NCI-H446 (cell line): ENCODE results near the gene LEPR.

Experiments used
- DNase-seq, 2 experiments: peaks; one replicate each; lab custom pipeline; 2025; lab: John Stamatoyannopoulos, UW

LEPR gene

DNA sequence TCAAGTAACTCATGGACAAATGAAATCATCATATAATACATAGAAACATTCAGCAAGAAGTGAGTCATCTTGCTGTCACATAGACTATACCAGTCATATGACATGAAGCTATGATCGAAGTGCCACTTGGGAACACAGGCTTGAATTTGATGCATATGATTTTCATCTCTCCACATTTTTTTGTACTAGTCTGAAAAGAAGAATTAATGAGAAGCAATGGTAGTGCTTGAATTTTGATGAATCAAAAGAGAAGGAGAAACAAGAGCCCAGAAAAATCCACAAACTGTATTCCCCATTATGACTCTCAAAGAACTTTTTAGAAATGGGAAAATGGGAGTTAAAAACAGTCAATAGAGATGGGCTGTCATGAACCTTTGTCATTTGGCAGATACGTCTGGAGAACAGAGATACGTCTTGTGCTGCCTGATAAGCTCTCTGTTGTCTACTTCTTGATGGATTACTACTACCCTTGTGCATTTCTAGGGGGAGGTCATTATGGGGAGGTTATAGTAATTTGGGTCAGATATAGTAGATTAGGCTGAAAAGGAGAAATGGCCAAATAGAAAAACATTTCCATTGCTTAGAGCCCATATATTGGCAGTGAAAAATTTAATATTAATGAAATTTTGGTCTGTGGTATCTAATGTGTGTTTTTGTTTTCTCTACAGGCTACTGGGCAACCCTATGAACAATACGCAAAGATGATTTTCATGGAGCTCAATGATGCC, 8.0 kb upstream of the LEPR start:
- no peak for DNase-seq

DNA sequence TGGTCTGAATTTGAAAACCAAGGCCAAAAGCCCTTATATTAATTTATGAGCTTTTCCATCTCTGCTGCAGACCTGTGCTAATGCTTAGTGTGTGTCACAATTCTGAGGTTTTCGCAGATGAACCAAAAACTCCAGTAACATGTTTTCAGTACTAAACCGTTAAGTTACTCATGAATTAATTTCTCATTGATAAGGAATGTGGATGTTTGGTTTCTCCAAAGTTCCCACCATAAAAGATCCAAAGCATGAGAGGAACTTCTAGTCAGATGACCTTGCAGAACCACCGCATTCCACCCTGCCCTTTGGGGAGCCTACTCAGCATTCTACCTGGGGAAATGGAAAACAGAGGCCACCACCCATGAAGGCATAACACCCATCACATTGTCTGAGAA, 7.5 kb upstream of the LEPR start:
- DNase-seq, result no peak

DNA sequence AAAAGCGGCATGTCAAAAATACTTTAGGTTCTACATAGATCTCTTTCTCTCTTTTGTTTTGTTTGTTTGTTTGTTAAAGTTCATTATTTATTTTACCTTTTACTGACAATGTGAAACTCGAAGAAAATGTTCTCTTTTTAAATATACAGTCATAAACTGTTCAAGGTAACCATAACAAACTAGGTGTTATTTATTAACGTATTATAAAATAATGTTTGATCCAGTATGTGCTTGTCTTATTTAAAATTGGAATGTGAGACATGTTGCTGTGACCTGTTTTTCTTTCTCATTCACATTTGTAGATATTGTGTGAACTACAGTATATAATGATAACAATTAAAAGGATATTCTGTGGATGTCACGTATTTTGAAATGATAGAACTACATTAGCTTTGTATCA, 5.9 kb upstream of the LEPR start:
- DNase-seq, result no peak

DNA sequence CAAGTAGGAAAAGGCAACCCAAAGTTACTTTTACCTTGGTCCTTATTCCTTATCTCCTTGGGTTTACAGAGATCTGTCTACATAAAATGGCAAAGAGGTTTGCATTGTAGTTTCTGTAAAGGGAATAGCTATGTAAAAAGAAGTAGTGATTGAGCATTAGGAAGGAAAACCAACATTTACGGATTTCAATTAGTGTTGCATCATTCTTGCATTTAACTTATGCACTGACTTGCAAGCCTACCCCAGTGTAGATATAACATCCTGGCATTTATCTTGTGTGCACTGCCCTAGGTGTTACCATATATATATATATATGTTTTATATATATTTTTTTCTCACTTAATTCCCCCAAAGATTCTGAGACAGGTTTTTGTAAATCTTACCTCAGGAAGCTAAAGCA, 3.7 kb upstream of the LEPR start:
- DNase-seq, result no peak

DNA sequence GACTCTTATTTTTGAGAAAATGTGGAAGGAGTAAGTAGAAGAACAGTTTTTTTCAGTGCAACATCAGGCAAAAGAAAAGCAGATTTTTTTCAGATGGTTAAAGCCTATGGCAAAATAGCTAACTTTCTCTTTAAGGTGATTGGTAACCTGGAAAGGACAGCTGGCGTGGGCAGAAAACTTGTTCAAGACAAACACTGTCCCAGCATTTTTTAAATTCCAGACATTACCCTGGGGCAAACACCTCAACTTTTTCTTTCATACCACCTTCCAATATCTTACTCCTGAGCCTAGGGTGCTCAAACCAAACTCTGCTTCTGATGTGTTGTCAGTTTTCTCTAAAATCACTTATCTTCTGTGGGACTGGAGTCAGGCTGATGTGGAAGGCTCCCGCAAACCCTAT, 2.7 kb upstream of the LEPR start:
- DNase-seq, result no peak

DNA sequence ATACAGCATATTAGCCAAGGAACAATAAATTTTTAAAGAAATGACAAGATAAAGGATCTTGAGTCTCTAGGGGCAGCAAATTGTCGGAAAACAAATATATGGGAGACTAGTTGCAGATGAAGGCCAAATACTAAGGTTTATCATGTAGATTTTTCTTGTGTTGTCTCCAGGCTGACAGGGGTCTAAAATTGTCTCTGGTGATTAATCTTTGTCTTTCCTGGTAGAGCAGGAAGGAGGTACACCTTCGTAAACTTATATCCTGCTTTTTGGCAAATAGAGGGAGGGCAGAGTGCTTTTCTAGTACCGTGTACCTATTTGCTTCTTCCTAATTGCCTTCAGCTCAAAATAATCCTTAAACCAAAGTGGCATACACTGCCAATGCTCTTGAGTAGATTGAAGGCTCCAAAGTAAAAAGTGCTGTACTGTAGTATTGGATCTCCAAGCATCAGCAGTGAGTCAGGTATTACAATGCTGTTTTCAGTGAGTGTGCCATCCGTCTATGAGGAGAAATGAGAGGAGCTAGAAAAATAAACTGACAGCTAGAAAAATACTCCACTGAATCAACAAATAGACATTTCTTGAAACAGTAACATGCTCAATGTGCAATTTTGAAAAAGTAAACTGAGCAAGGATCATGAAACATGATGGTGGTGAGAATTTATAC, 1.8 kb upstream of the LEPR start:
- DNase-seq, result no peak

DNA sequence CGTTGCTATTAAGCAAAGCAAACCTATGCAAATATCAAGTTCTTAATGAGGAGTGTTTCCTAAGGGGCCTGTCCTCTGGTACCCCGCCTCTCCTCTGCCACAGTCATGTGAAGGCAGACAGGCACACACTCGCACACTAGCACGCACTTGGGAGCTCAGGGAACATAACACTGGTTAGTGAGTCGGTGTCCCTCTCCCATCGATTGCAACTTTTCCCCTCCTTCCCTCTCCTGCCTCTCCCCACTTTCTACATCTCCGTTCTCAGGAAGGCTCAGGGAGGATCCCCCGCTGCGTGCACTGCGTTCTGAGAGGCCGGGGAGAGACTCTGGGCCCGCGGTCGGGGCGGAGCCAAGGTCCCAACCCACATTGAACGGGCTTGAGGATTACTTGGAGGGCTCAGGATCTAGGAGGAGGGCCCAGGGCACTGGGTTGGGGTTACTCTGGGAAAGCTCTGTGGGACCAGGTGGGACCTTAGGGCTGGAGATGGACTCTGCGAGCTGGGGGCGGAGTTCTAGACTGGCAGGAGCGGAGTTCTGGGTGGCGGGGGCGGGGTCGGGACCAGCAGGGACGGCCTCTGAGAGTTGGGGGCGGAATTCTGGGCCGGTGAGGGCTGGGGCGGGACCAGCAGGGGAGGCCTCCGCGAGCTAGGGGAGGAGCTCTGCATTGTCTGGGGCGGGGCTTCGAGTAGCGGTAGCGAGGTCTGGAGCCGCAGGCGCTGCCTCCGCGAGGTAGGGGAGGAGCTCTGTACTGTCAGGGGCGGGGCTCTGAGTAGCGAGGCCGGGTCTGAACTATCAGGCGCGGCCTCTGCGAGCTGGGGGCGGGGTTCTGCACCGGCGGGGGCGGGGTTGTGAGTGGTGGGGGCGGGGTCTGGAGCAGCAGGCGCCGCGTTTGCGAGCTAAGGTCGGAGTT, 533 bp upstream of the LEPR start:
- peak; percentile 96 to 100 for DNase-seq

DNA sequence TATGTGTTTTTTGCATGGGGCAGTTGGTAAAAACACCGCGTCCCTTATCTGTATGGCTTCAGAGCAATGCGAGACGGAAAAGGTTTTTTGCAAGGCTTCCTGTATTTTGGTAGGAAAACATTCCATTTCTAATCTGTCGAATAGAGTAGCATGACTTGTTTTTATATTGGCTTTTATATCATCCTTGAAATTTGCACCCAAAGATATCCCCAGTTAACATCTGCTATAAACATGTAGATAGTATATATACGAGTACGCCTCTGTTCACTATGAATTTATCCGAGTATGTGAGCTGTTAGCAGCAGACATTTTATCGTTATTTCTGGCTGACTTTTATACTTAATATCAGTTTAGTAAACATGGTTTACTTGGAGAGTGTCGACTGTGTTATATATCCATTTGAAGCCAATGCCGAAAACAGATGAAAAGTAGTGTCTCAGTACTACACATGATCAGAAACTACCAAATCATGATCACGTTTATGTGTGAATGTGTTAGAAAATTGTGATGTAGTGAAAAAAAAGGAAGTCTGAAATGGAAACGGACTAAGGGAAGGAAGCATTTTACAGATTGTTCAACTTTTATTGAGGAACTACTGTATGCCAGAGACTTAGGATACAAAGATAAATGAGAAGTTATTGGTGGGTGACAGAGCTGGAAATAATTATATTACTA, 1.0 kb downstream of the LEPR start:
- DNase-seq, result no peak

DNA sequence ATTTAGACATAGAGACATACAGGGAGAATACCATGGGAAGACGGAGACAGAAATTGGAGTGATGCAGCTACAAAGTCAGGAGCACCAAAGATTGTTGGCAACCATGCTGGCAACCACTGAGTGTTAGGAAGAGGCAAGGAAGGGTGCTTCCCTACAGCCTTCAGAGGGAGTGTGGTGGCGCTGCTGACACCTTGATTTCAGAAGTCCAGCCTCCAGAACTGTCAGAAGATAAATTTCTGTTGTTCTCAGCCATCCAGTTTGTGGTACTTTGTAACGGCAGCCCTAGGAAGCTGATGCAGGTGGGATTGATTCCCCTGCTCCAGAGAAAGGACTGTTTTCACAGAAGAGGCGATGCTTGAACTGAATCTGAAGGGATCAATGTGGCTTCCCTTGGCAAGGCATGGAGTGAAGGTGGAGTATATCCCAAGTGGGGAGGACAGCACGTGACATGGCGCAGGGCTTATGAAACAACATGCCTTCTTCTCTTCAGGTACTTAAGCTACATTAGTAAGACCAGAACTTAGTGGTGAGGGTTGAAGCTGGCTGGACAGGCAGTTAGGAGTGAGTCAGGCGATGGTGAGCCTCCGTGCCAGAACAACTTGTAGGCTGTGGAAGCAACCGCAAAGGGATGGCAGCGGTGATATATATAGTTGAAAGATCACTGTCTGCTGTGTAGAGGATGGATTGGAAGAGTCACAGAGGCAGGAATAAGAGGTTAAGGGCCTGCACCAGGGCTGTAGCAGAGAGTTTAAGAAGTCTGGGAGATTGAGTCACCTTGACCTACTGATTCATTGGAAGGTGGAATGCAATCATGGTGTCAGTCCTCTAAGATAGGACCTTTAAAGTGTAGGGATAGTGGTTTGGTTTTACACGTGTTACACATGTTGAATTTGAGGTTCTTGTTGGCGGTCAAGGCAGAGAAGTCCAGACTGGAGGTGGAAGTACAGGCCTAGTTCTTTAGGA, 2.1 kb downstream of the LEPR start:
- DNase-seq, result no peak

DNA sequence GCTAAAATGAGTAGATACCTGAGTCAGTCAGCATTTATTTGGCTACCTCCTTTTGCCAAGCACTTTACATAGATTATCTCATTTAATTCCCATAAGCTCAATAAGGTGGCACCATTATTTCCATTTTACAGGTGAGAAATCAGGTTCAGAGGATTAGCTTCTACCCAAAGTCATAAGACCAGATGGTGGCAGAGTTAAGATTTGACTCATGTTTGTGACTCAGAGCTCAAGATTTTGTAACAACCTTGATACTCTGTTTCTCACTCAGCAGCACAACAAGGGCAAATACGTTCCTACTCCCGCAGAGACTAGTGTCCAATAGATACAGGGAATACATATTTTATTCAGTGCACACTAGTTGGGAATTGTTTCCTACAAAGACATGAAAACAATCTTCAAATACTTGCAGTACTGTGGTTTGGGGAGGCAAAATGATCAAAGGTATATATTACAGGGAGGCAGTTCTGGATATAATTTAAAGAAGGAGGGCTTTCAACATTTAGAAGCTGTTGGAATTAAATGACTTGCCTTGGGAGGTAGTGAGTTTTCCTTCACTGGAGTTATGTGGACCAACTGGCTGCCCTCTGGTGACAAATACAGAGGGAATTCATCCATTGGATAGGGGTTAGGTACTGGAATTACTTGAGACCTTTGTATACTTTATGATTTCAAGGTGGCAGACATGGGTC, 3.6 kb downstream of the LEPR start:
- DNase-seq, result peak in 1 of 2 experiments; percentile 16

DNA sequence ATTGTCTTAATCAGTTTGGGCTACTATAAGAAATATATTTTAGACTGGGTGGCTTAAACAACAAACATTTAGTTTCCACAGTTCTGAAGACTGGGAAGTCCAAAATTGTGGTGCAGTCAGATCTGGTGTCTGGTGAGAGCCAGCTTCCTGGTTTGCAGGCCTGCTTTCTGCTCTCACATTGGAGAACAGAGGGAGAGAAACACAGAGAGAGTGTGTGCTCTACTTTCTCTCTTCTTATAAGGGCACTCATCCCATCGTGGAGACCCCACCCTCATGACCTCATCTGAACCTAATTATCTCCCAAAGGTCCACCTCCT, 4.1 kb downstream of the LEPR start:
- no peak for DNase-seq

DNA sequence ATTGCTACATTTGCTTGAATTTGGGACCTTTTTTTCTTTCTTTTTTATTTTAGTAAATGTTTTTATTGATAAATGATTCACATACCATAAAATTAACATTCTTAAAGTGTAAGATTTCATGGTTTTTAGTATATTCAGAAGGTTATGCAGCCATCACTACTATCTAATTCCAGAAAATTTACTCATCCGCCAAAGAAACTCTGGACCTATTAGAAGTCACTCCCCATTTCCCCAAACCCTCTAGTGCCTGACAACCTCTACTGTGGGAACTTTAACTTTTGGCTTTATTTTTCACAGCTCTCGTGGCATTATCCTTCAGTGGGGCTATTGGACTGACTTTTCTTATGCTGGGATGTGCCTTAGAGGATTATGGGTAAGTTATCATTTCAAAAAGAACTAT, 4.5 kb downstream of the LEPR start:
- no peak for DNase-seq

DNA sequence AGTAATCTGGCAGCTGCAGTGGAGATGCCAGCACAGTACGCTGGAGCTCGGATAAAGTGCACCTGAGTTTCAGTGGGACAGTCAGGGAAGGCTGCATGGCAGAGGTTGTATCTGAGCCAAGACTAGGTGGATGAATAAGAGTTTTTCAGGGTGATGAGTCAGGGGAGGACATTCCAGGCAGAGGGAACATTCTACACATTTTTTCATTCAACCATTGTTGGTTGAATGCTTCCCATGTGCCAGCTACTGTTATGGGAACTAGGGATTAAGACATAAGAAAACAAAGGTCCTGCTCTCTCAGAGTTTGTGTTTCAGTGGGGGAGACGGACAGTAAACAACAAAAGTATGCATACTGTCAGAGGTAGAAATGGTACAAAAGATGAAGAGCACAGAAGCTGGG, 5.2 kb downstream of the LEPR start:
- DNase-seq, result no peak

DNA sequence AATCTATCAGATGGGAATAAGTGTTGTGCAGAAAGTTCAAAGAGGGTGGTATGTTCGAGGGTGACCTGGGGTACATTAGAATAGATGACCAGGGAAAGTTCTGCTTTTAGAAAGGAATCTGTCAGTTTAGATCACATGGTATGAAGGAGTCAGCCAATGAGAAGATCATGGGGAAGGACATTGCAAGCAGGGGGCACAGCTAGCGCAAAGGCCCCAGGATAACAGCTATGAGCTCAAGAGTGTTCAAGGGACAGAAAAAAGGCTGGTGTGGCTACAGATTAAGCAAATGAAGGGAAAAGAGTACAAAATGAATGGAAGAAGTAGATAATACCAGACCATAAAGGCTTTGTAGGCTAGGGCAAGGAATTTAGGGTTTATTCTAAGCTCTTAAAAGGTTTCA, 8.6 kb downstream of the LEPR start:
- DNase-seq, result no peak

DNA sequence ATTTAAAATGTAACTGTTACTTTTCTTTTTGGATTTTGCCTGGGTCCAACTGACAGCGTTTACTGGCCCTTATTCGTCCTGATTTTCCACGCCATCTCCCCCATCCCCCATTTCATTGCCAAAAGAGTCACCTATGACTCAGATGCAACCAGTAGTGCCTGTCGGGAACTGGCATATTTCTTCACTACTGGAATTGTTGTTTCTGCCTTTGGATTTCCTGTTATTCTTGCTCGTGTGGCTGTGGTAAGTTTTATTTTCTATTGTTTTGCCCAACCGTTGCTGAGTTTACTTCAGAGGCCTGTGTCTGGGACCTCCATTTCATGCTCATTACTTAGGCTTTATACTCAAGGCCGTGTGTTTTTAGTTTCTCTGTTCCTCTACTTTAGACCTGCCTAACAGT, 9.3 kb downstream of the LEPR start:
- DNase-seq, result no peak

DNA sequence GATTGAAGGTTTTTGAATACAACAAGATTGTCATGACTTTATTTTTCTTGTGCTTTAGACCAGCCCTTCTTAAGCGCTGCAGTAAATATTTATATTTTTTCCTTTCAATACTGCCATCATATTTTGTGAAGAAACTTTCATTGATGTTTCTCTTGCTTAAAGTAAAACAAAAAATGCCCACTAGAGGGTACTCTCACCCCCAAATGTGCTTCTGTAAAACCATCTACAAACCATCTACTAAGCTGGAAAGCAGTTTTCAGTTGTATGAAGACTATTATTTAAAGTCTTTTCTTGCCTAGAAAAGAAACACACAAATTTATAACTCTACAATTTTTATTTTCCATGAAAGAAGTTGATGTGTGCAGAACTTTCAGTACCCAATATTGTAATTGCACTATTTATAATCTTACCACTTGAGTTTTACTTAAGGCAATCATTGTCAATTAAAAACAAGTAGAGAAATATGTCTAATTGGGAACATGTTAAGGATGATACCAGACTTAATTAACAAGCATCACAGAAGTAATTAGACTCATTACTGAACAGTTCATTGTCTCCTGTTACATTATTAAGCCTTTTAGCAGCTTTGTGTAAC, 10.7 kb downstream of the LEPR start:
- DNase-seq, result peak; percentile 47 to 67

DNA sequence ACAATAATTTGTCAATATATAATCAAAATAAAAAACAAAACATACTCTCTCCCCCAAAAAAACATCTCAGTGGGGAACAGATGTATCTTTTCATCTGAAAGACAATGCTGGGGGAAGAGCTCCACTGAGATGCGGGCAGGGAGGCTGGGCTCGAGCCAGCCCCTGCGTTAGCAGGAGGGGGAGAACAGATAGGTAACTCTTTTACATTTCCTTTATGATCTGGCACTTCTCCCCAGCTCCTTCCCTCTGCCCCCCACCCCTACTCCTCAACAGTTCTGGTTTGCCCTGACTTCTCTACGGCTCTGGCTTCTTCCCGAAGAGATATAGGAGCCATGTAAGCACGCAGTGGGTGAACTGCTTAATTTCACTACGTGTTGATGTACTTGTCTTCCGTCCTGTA, 12.4 kb downstream of the LEPR start:
- DNase-seq, result no peak

DNA sequence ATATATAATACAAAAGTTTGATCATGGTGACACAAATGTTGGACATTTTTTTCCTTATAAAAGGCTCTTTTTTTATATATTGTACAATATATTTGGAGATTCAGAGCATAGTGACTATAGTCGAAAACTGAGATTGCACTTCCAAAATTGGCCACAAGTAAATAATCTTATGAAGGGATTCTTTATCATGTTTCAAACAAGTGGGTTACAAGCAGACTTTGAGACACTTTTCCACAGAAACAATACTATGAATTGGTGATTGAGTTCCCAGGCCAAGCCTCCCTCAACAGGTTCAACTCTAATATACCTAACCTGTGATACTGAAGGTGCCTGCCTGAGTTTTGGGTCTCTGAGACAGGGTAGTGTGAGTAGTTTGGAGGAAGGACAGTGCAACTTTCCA, 13.8 kb downstream of the LEPR start:
- DNase-seq, result no peak

DNA sequence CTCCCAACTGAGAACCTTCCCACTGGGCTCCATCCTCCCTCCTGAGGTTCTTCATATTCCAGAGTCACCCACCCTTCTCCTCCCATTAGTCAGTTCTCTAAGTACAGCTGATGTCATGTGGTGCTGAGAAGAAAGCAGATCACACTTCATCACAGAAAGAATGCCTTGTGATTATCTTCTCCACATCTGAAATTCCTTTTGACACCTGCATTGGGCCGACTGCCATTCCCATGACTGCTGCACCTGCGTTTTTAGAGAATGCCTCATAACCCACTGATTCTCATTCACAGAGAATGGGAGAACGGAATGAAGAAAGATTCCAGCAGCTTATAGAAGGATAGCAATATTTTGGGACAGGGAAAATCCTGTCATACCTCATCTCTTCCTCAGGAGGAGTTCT, 14.3 kb downstream of the LEPR start:
- no peak for DNase-seq

DNA sequence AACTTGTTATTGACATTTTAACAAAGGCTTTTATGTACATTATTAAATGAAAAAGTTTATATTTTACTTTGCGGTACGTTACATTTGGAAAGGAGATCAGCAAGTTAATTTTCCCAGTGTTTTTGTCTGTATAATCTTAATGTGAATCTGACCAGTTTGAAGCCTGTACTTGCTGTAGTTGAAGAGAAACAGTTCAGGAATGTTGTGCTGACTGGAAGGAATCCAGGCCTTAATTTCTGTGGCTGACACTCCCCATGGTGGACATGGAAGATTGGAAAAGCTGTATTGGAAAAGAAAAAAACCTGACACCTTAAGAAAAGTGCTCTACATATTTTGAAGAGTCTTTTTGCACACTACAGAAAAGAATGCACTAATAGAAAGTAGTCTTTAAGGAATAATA, 15.5 kb downstream of the LEPR start:
- no peak for DNase-seq
